GM21528 (cell line): ENCODE results near the gene SMARCA2.

Experiments
- ATAC-seq: cut with Tn5 transposase; IDR thresholded peaks from one replicate; pipeline ENCODE4 v1.9.1; 2021; ENCODE audit warnings: mild to moderate bottlenecking, moderate library complexity; ENCODE audit not compliant: unreplicated experiment, low FRiP score

The SMARCA2 gene

GRCh38 chr9:2163231-2163885 is 148.2 kb downstream of the SMARCA2 start:
- no peak for ATAC-seq

- ATAC-seq, result no peak
These were observed 149.1 kb downstream of the SMARCA2 start for GRCh38 chr9:2164268-2164667.

GRCh38 chr9:2166203-2166602 is 151.1 kb downstream of the SMARCA2 start:
- ATAC-seq, result no peak

GRCh38 chr9:2169035-2169434 is 153.9 kb downstream of the SMARCA2 start:
- no peak for ATAC-seq

GRCh38 chr9:2170722-2171121 is 155.6 kb downstream of the SMARCA2 start:
- ATAC-seq, result no peak

GRCh38 chr9:2173170-2173569 is 158.0 kb downstream of the SMARCA2 start:
- ATAC-seq, result no peak

- ATAC-seq, result no peak
These were observed 158.7 kb downstream of the SMARCA2 start for GRCh38 chr9:2173861-2174260.

- no peak for ATAC-seq
These were observed 159.2 kb downstream of the SMARCA2 start for GRCh38 chr9:2174306-2174705.

GRCh38 chr9:2174911-2175310 is 159.8 kb downstream of the SMARCA2 start:
- no peak for ATAC-seq

- no peak for ATAC-seq
These were observed 162.0 kb downstream of the SMARCA2 start for GRCh38 chr9:2177121-2177520.

- ATAC-seq, result no peak
These were observed 163.0 kb downstream of the SMARCA2 start for GRCh38 chr9:2178034-2178734.

- ATAC-seq, result no peak
These were observed 164.4 kb downstream of the SMARCA2 start for GRCh38 chr9:2179567-2179966.

GRCh38 chr9:2180154-2180553 is 165.0 kb downstream of the SMARCA2 start:
- ATAC-seq, result no peak

GRCh38 chr9:2180704-2181103 is 165.6 kb downstream of the SMARCA2 start:
- no peak for ATAC-seq

GRCh38 chr9:2181792-2182191 is 166.6 kb downstream of the SMARCA2 start:
- ATAC-seq, result no peak

- ATAC-seq, result no peak
These were observed 175.9 kb downstream of the SMARCA2 start for GRCh38 chr9:2190939-2191608.

GRCh38 chr9:2191609-2191972 is 176.4 kb downstream of the SMARCA2 start:
- no peak for ATAC-seq

GRCh38 chr9:2192356-2192979 is 177.3 kb downstream of the SMARCA2 start:
- no peak for ATAC-seq

GRCh38 chr9:2193552-2193951 is 178.4 kb downstream of the SMARCA2 start:
- ATAC-seq, result no peak

- no peak for ATAC-seq
These were observed 180.1 kb downstream of the SMARCA2 start for GRCh38 chr9:2195211-2195610.

GRCh38 chr9:2196757-2197156 is 181.6 kb downstream of the SMARCA2 start:
- ATAC-seq, result no peak
